ENCODE data around the gene NGB.

Gene NGB

DNA sequence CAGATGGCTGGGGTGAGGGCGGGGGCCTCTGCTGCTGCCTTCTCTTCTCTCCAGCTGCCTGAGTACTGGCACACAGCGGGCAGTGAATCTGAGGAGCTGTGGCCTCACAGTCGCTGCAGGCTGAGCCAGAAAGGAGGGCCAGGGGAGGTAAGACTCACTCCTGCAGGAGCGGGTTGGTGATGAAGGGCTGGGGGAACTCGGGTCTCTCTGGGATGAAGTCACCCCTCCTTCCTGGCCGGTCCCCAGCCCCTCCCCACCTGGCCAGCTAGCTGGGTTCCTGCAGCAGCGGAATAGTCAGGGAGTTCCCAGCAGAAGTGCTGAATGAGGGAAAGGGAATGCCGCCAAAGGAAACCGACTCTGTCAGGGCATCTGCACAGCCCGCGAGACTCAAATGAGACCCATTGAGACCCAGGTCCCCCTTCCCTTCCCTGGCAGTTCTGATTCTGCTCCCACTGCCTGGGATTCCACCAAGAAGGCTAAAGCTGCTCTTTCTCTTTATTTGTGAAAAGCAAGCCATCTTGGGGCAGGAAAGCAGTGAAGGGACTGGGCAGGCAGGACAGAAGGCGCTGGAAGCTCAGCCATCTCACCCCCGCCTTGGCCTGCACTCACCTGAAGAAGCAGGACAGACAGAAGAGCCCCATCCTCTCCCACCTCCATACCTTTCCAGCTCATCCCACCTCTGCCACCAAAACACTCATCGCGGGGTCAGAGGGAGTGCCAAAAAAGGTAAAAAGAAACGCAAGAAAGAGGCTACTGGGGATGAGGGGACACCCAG lies 5.3 kb downstream of the NGB start:
- H3K4me3 ChIP-seq (ENCODE audit: low read depth, low read length): no peak overlapping the region

DNA sequence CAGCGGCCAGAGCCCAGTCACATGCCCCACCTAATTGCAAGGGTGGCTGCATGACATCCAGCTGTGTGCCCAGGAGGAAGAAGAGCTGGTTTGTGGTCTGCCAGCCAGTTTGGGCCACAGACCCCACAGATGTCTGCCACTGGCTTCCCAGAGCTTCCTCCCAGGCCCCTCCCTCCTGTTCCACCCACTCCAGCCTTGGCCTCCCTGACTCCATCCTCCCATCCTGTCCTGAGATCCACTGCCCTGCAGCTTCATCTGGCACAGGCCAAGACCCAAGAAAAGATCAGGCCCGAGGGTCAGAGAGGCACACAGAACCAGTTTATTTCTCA lies 5.9 kb downstream of the NGB start:
- H3K4me3 ChIP-seq (ENCODE audit: low read depth, low read length): no peak overlapping the region

DNA sequence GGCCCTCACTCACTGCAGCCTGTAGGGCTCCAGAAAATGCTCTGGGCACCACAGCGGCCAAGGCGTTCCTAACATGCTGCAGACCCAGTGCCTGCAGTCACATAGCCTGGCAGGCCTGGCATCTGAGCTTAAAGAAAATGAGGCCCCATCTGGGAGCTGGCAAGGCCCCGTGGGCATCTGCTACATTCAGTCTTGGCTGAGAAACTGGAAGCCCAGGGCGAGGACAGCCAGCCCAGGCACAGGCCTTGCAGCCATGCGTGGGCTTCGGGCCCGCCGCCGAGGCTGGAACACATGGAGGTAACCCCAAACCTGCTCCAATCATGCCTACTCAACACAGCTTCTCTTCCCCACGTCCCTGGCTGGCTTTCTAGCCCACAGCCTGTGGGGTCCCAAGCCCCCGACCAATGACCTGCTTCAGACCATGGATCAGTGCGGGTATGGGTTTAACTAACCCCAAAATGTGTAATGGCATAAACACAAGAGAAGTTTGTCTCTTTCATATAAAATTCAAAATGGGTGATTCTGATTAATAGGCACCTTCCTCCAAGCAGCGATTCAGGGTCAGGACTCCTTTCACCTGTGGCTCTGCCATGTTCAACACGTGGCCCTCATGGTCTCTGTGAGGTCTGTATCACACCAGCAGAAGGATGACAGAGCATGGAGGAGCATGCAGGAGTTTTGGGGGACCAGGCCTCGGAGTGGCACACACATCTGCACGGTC lies 6.4 kb downstream of the NGB start:
- H3K4me3 ChIP-seq (ENCODE audit: low read depth, low read length): no peak overlapping the region

DNA sequence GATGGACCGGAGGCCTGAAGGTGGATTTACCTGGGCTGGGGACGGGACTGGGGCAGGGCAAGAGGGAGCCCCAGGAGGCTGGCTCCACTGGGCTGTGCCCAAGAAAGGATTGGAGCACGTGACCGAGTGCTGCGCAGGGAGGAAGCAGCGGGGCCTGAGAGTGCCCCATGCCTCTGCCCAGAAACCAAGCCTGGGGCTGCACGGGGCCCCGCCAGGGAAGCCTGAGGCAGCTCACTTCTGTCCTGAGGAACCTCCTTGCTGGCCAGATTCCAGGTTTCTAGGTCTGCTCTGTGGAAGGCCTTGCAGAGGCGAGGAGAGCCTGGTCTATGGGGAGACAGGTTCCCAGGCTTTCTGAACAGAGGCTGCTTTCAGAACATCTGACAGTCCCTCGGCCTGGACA lies 10.4 kb downstream of the NGB start:
- no peak overlapping the region for H3K4me3 ChIP-seq (ENCODE audit: low read depth, low read length)

DNA sequence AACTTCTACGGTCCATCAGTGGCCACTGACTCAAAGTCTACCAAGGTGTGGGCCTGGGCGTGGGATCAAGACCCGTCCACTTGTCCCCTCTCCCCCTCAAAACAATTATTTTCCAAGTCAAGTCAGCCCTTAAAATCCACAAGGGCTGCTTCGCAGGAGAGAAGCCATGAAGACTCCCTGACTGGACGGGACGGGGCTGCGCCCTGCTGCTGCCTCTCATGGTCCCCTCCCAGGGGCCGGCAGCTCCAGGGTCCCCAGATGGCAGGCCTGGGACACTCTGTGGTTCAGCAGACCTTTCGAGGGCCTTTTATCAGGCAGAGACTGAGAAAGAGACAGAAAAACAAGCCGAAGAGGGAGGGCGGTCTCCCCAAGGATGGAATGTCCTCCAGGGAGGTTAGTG lies 10.8 kb downstream of the NGB start:
- no peak overlapping the region for H3K4me3 ChIP-seq (ENCODE audit: low read depth, low read length)

DNA sequence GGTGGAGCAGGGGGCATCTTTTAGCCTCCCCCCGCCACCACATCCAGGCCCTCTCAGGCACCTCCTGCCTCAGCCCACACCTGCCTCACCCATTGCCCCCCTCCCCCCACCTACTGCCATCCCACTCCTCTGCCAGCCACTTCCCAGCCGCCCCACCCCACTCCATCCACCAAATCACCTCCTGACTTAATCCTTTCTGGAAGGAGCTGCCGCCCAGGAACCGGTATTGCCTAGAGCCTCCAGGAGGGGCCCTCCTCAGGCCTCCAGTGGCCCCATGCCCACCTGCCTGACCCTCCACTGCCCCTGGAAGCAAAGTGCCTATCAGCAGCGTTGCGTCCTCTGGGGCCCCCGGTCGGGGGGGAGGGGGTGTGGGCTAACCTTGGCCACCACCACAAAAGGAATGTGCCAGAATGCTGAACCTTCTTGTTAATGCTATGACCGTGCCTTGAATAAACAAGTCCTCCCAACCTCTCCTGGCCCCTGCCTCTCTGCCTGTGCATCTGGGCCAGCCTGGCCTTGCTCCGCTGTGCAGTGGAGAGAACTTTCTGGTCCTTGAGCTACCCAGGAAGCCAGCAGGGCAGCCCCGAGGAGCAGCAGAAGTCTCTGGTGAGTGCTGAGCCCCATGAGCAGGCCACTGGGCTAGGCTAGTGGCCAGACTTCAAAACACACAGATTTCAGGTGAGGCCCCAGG lies 11.8 kb downstream of the NGB start:
- no peak overlapping the region for H3K4me3 ChIP-seq (ENCODE audit: low read depth, low read length)

DNA sequence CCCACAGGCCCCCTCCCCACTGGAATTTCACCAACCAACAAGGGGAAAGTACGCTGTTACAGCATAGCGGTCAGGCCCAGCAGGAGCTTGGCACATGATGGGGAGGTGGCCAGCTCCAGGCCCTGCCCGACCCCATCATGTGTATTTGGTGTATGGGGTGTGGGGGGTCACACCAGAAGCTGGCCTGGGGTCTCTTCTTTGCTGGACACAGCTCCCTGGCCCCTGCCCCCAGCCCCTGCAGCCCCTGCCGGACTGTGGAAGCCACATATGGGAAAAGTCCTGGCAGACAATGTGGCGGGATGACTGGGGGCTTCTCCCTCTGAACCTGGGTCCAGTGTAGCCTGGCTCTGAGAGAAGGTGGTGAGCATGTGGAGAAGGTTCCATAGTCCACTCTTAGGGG lies 12.4 kb downstream of the NGB start:
- H3K4me3 ChIP-seq (ENCODE audit: low read depth, low read length): no peak overlapping the region

DNA sequence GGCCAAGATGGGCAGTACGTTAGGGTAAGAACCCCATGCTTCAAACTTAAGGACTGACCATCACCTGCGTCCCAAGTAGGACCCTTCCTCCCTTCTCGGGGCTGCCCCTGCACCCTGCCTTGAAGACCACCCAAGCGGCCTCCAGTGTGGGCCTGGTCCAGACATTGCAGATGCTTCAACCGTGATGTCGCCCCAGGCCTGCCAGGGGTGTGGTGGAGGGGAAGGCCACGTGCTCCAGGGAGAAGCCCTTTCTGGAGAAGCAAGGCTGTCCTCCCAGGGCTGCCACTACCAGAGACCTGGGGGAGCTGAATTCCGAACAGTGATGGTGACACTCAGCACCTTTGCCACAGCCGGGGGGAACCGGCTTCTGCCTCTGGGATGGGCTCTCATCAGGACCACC lies 13.3 kb downstream of the NGB start:
- no peak overlapping the region for H3K4me3 ChIP-seq (ENCODE audit: low read depth, low read length)

DNA sequence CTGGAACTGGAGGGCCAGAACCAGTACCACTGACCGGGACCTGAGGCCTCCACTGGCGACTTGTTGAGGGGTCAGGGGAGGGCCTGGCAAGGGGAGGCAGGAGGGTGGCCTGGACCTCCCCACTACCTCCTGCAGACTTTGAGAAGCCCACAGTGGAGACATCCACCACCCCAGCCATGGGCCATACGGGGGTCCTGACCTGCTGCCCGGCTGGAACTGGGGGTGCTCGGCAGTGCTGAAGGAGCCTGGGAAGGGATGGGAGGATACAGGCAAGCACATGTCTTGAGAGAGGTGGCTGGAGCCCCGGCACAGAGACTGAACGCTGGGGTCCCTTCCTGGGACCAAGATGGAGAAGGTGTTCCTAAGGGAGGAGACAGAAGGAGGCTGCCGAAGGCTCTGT lies 14.3 kb downstream of the NGB start:
- H3K4me3 ChIP-seq (ENCODE audit: low read depth, low read length): no peak overlapping the region

DNA sequence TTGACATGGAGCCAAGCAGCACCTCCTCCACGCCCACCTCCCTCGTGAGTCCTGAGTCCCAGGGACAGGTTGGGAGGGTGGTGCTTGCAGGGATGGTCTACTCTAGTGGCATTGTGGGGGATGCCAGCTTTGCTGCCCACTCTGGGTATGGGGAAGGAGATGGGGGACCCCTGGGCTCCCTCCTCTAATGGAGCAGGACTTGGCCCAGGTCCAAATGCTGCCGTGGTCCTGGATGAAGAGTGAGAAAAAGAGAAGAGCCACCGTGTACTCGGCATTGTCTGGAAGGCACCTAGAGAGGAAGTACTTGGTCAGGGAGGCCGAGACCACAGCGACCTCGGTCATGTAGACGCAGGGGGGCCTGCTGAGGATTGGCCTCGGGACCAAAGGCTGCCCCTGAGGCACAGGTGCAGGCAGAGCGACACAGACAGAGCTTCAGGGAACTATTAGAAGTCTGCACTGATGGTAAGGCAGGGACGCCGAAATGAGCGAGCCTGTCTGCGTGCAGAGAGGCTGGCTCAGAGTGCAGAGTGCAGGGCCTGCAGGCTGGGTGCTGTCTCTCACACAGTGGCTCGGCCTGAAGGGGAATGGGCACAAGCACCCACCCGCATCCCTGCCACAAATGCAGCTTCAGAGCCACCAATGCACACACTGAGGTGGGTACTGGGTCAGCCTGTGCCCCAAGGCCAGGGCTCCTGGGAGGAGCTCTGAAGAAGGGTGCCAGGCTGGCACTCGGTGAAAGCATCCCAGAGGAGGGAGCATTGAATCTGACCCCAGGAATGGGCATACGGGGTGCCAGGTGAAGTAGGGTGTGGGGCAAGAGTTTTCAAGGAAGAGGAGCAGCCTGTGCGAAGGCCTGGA lies 17.4 kb downstream of the NGB start:
- no peak overlapping the region for H3K4me3 ChIP-seq (ENCODE audit: low read depth, low read length)

DNA sequence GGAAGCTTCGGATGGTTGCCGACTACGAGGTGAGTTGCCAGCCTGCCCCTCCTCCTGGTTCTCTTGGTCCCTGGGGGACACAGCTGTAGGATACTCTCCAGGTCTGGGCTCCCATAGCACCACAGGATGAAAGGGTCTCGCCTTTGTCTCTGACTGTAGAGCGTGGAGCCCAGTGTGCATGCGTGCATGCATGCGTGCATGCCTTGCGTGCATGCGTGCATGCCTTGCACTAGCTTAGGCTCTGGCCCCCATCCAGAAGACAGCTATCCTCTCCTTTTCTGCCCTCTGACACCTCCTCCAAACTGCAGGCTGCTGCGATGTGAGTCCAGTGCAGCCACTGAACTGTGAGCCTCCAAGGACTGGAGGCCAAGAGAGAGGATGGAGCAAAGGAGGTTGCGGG lies 19.1 kb downstream of the NGB start:
- no peak overlapping the region for H3K4me3 ChIP-seq (ENCODE audit: low read depth, low read length)

DNA sequence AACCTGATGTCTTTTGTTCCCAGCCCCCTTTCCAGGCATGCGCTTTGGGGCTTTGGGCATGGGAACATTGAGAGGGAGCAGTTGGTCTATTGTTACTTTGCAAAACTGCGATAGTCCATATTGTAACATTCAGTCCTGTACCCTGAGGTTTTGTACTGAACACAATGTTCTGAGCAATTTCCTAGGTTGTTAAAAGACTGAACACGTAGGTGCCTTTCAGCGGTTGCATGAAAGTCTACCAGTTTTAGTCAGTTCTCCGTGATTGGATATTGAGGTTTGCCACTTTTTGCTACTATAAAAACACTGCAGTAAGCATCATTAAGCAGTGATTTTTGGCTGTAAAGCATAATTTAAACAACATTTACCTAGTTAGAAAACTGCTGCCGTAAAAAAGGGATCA lies 20.1 kb downstream of the NGB start:
- H3K4me3 ChIP-seq (ENCODE audit: low read depth, low read length): no peak overlapping the region

DNA sequence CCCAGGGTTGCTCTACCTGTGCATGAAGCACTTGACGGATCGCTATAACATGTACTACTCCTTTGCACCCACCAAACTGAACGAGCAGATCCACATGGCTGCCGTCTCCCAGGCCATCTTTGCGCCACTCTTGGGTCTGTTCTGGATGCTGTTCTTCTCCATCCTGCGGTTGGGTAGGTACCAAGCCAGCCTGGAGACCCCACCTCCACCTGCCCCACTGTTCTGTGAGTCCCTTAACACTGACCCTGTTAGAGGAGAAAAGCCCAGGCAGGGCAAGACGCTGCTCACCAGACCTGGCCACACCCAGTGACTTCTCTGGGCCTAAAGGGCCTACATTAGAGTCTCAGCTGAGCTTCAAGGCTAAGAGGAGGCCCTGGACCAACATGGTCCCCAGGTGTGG lies 21.7 kb downstream of the NGB start:
- no peak overlapping the region for H3K4me3 ChIP-seq (ENCODE audit: low read depth, low read length)

DNA sequence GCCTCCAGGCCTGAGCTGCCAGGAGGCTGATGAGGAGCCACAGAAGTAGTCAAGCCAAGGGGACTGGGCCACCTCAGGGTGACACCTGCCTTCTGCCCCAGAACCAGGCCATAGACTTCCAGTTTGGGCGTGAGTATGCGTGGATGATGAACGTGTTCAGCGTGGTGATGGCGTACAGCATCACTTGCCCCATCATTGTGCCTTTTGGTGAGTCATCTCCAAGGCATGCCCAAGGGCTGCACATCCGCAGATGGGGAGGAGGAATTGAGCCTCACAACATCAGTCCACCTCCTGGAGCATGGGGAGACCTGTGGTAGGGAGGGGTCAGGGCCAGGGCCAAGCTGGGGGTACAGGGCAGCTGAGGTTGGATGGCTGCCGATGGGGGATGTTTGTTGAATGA lies 22.3 kb downstream of the NGB start:
- no peak overlapping the region for H3K4me3 ChIP-seq (ENCODE audit: low read depth, low read length)

DNA sequence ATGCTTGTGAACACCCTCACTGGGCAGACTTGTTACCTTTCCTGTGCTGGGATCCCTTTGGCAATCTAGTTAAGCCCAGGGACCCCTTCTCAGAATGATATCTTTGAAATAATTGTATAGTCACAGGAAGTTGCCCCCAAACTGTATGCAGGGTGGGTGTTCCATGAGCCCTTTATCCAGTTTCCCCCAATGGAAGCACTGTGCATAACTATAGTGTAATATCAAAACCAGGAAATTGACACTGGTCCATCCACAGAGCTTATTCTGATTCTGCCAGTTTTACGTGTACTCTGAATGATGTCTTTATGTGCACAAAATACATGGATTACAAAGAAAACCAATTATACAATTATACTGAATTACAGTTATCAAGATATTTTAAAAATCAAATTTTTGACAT lies 24.2 kb downstream of the NGB start:
- H3K4me3 ChIP-seq (ENCODE audit: low read depth, low read length): no peak overlapping the region

DNA sequence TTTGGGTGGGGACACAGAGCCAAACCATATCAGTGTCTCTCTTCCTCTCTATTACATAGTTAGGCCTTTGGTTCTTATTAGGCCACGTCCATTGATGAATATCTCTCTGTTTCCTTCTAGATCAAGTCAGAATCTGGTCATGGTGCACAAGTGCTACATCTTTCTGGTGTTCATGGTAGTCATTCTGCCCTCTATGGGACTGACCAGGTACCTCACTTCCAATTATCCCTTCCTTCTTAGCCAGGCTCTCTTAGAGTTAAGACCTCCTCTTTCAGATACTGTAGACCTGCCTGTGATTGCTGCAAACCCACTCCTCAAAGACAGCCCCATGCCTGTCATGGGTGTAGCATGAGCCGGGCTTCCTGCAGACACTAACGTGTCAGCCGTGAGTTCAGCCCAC lies 25.2 kb downstream of the NGB start:
- no peak overlapping the region for H3K4me3 ChIP-seq (ENCODE audit: low read depth, low read length)

DNA sequence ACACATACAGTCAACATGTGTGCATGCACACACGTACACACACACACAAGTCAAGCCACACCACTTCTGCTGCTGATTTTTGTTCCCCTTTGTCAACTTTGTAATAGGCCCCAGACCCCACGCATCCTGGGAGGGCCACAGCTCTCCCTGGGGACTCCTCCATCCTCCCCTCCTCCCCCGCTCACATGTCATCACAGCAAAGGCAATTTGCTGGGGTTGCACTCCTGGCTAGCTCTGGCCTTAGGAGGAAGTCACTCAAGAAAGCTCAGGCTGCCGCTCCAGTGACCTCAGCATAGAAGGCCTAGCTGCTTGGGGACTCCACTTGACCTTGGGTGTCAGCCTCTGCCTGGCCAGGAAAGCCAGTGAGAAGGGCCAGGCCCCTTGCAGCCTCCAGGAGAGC lies 27.2 kb downstream of the NGB start:
- no peak overlapping the region for H3K4me3 ChIP-seq (ENCODE audit: low read depth, low read length)

DNA sequence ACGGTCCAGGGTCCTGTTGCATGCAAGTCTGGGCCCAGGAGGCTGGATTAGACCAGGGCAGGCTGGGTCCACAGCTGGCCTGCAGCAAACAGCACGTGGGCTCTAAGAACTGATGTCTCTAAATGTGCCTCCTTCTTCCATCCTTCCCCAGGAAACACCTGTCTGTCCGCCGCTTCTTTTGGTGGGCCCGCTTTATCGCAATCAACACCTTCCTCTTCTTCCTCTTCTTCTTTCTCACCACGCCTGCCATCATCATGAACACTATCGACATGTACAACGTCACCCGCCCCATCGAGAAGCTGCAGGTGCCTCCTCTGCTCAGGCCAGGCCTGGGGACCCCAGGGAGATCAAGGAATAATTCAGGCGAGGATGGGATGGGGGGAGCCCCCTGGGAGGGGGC lies 28.3 kb downstream of the NGB start:
- H3K4me3 ChIP-seq (ENCODE audit: low read depth, low read length): no peak overlapping the region

DNA sequence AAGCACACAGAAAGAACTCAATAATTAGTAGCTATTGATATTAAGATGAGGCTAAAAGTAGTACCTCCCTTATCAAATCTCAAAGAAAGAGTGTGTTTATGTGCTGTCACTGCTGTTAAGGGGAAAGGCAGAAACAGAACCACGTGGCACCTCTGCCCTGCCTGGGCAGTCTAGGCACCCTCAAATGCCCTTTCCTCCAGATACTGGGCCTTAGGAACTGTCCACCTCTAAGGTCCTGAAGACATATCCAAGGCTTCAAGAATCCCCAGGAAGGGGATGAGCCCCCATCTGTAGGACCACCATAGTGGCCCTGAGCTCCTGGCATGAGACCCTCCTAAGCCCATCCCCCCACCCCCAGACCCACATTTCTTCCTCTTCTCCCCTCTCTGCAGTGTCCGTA lies 29.1 kb downstream of the NGB start:
- no peak overlapping the region for H3K4me3 ChIP-seq (ENCODE audit: low read depth, low read length)

DNA sequence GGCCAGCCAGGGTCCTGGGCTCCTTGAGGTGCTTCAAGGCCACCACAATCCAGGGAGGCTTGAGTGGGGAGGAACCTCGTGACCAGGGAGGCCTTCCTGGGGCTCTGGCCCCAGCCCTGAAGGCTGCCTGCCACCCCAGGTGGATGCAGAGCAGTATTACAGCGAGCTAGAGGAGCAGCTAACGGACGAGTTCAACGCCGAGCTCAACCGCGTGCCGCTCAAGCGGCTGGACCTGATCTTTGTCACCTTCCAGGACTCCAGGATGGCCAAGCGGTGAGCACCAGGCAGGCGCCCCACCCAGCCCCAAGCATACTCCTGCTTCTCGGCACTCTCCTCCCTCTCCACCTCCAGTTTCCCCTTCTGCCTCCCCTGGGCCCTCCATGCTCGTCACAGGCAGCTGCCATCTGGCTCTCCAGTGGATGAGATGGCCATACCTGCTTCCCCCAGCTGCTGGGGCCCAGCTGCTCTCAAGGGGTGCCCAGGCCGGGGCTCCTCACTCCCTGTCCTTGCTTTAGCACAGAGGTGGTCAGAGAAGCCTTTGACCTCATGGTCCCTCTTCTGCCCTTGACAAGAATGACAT lies 30.6 kb downstream of the NGB start:
- no peak overlapping the region for H3K4me3 ChIP-seq (ENCODE audit: low read depth, low read length)

DNA sequence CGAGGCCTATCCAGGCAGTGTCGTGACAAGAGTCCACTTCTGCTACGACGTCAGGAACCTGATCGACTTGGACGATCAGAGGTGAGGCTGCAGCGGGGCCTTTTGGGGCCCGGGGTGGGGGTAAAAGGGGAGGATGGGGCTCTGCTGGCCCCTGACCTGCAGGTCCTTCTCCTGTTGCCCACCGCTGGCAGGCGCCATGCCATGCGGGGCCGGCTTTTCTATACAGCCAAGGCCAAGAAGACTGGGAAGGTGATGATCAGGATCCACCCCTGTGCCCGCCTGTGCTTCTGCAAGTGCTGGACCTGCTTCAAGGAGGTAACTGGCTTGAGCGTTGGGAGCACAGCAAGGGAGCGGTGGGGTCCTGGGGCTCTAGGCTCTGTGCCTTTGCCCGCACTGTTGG lies 31.6 kb downstream of the NGB start:
- H3K4me3 ChIP-seq (ENCODE audit: low read depth, low read length): no peak overlapping the region
